ENCODE measurements around the gene FEM1B. TPM values are rescaled to one million over a fixed set of nuclear protein-coding genes. Genes with fewer than 3 reads are reported as not detected.

FEM1B gene
- total RNA-seq, 1 donor from 2014 or later = 20.2 TPM

- TF ChIP-seq CTCF (conservative IDR thresholded peaks at IDR 0.05; ENCODE audit: low read depth, low read length) = peak; percentile 49
- H3K4me3 ChIP-seq (ENCODE audit: low read depth, low read length) = no peak overlapping the region
- DNase-seq (ENCODE audit: low read depth) = no peak
These were observed 38.7 kb downstream of the FEM1B start for GRCh38 chr15:68316061-68316804.

- no peak for DNase-seq (ENCODE audit: low read depth)
- no peak overlapping the region for H3K4me3 ChIP-seq (ENCODE audit: low read depth, low read length)
- no peak for TF ChIP-seq CTCF (conservative IDR thresholded peaks at IDR 0.05; ENCODE audit: low read depth, low read length)
These were observed 39.9 kb downstream of the FEM1B start for GRCh38 chr15:68317281-68318007.

DNA sequence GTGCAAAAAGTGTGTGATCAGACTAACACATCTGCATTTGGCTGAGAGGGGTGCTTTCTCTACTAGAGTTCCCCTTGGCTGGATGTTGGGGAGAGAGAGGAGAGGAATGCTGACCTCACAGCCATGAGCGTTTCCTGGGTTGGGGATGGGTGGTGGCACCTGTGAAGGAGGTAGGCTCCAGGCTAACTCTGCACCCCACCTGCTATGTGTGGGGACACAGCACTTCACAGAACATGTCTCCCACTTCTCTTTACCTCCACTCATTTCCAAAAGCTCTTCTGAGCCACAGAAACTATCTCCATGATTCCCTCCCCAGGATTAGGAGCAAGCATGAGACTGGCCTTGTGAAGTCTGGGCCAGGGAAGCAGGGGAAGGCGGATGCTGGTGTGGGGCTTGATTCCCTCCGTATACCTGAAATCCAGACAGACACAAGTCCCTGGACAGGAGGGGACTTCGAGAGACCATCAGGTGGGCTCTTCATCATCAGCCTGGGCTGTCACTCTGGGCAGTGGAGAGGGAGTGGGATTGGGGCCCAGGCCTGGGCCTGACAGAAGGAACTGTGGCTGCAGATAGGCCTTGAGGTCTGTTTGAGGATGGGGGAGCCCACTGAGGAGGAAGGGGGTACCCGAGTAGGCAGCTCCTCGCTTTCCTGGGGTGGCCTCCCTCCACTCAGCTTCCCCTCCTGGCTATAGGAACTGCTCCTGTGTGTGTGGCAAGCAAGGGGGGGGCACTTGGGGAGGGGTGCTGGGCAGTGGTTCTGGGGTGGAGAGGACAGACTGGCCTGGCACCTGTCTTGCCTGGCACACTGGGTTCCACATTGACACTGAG lies 40.7 kb downstream of the FEM1B start:
- no peak for DNase-seq (ENCODE audit: low read depth)
- no peak overlapping the region for H3K4me3 ChIP-seq (ENCODE audit: low read depth, low read length)
- TF ChIP-seq CTCF (conservative IDR thresholded peaks at IDR 0.05; ENCODE audit: low read depth, low read length) = no peak

GRCh38 chr15:68318931-68319909 lies 41.7 kb downstream of the FEM1B start:
- no peak for TF ChIP-seq CTCF (conservative IDR thresholded peaks at IDR 0.05; ENCODE audit: low read depth, low read length)
- no peak overlapping the region for H3K4me3 ChIP-seq (ENCODE audit: low read depth, low read length)

DNA sequence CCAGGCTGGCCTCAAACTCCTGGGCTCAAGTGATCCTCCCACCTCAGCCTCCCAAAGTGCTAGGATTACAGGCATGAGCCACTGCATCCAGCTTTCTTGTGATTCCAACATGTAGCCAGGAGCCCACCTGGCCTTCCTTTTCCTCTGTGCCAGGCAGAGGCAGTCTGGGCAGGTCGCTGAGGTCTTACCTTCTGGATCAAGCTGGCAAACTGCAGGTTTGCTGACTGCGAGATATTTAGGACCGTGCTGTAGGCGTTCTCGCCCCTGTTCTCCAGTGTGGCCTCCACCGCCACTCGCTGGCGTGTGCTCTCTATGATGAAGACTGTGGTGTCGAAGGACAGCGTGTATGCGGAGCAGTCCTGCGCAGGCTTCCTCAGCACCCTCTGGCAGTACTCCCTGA lies 42.5 kb downstream of the FEM1B start:
- DNase-seq (ENCODE audit: low read depth) = no peak
- no peak overlapping the region for H3K4me3 ChIP-seq (ENCODE audit: low read depth, low read length)

More at GRCh38 chr15:68318931-68319909, 41.7 kb downstream of the FEM1B start:
- DNase-seq (ENCODE audit: low read depth) = no peak

More for the DNA sequence above, 42.5 kb downstream of the FEM1B start:
- no peak for TF ChIP-seq CTCF (conservative IDR thresholded peaks at IDR 0.05; ENCODE audit: low read depth, low read length)
